Nephron (organoid): ENCODE data around the gene CD40.

Experiments used
- H3K27ac Mint-ChIP-seq, 3 experiments: 2 replicates each; pipeline ENCODE4 v1.8.0; 2020; ENCODE audit warnings: mixed read lengths in 3 of 3, mild to moderate bottlenecking in 2 of 3, moderate library complexity in 1 of 3
- H3K27me3 Mint-ChIP-seq: 2 replicates; pipeline ENCODE4 v1.8.0; 2021; ENCODE audit warnings: low read depth, mild to moderate bottlenecking, moderate library complexity, mixed read lengths
- H3K36me3 Mint-ChIP-seq: 2 replicates; pipeline ENCODE4 v1.8.0; 2020; ENCODE audit warnings: low read depth, mixed read lengths
- H3K4me1 Mint-ChIP-seq: 2 replicates; pipeline ENCODE4 v1.8.0; 2020; ENCODE audit warnings: mixed read lengths
- H3K4me3 Mint-ChIP-seq, 3 experiments: 2 replicates each; pipeline ENCODE4 v1.8.0; 2020; ENCODE audit warnings: mild to moderate bottlenecking in 3 of 3, mixed read lengths in 3 of 3, moderate library complexity in 2 of 3
- H3K9me3 Mint-ChIP-seq: 2 replicates; pipeline ENCODE4 v1.8.0; 2020; ENCODE audit warnings: mixed read lengths
- TF ChIP-seq, protein P1 (sequence below), 3 experiments: fragments of 200-600 bp; sonication (generic); IDR thresholded peaks; one replicate each; pipeline ENCODE4 v1.5.0; 2021; ENCODE audit warnings: antibody characterized with exemption in 3 of 3; ENCODE audit not compliant: unreplicated experiment in 3 of 3

CD40 gene

DNA sequence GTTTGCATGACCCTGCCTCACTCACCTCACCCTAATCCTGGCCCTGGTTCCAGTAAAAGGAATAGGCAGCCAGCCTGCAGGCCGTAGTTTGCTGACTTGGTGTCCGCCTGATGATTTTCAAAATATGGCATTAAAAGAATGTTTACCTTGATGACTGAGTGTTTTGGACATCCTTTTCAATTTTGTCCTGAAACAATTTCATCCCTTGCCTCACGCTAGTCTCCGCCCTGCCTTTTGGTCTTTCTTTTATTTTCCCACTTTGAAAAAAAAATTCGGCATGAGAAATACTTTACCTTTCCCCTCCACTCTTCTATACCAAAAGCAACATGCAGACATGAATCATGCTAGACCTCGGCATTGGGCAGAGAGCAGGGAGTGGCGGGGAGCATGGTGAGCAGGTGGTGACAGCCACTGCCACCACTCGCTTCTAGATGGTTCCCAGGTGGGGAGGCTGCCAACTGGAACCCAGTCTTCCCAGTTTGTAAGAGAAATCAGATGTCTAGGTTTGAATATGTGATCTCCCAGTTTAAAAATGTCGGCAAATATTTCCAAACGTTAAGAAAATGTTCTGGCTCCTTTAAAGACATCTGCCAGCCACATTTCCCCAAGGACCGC lies 9.4 kb downstream of the CD40 start:
- Mint-ChIP-seq H3K36me3 (no peaks in the 10 kb centered on the region), H3K4me3 (no peak overlapping the region), H3K27me3 (peaks cover 59% of the 10 kb centered on the region), H3K9me3 (no peaks in the 10 kb centered on the region), H3K4me1 (peaks cover 23% of the 10 kb centered on the region), H3K27ac (no peak overlapping the region)
- TF ChIP-seq, protein P1, sequence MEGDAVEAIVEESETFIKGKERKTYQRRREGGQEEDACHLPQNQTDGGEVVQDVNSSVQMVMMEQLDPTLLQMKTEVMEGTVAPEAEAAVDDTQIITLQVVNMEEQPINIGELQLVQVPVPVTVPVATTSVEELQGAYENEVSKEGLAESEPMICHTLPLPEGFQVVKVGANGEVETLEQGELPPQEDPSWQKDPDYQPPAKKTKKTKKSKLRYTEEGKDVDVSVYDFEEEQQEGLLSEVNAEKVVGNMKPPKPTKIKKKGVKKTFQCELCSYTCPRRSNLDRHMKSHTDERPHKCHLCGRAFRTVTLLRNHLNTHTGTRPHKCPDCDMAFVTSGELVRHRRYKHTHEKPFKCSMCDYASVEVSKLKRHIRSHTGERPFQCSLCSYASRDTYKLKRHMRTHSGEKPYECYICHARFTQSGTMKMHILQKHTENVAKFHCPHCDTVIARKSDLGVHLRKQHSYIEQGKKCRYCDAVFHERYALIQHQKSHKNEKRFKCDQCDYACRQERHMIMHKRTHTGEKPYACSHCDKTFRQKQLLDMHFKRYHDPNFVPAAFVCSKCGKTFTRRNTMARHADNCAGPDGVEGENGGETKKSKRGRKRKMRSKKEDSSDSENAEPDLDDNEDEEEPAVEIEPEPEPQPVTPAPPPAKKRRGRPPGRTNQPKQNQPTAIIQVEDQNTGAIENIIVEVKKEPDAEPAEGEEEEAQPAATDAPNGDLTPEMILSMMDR (IDR thresholded peaks at IDR 0.05; ENCODE audit: unreplicated experiment in 3 of 3): no peak

DNA sequence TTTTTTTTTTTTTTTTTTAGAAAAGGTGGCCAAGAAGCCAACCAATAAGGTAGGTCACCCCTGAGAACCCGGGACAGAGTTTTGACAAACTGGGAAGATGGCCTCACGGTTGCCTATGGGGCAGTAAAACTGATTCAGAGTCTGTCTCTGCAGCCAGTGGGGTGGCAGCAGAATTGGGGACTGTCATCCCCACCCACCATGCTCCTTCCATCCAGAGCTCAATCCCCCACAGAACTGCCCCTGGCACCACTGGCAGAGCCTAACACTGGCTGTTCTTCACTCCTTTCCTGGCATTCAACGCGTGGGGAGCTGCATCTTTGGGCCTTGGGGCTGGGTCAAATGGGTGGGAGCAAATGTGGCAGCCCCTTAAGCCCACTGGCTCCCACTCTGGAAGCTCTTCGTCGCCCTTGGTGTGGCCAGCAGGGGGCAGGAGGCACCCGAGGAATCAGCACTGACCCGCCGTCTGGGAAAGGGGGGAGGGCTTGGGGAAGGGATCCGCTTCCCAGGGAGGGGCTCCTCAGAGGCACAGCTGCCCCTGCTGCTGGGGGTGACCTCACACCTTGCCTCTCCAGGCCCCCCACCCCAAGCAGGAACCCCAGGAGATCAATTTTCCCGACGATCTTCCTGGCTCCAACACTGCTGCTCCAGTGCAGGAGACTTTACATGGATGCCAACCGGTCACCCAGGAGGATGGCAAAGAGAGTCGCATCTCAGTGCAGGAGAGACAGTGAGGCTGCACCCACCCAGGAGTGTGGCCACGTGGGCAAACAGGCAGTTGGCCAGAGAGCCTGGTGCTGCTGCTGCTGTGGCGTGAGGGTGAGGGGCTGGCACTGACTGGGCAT lies 10.4 kb downstream of the CD40 start:
- TF ChIP-seq, protein P1 (IDR thresholded peaks at IDR 0.05; ENCODE audit: unreplicated experiment in 3 of 3): peak; percentile 60 to 63 (median 62)
- Mint-ChIP-seq H3K27me3 (peaks cover 58% of the 10 kb centered on the region), H3K4me1 (peaks cover 30% of the 10 kb centered on the region)

DNA sequence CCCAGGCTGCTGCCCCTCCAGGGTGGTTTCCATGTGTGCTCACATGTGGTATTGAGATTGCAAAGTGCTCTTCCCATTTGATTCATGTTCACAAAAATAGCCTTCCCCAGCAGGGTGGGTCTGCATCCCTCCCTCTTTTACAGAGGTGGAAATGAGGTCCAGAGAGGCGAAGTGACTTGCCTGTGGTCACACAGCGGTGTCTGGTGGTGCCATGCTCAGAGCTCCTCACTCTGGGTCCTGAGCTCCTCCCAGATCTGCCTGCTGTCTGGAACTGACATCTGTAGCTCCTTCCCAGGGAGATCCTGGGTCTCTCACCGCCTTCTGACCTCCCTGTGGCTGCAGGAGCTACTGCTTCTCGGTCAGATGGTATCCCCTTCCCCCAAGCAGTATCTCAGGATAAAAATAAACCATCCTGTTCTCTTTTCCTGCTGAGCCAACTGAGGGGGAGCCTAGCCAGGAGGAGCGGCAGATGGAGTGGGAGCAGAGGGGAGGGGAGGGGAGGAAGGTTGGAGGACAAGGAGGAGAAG lies 11.9 kb downstream of the CD40 start:
- Mint-ChIP-seq H3K4me3 (no peak overlapping the region), H3K4me1 (peaks cover 34% of the 10 kb centered on the region), H3K27me3 (peaks cover 67% of the 10 kb centered on the region), H3K27ac (peak overlapping the region in 1 of 3 experiments; percentile 29), H3K36me3 (no peaks in the 10 kb centered on the region), H3K9me3 (no peaks in the 10 kb centered on the region)
- TF ChIP-seq, protein P1 (IDR thresholded peaks at IDR 0.05; ENCODE audit: unreplicated experiment in 3 of 3): no peak

More for the DNA sequence above, 10.4 kb downstream of the CD40 start:
- Mint-ChIP-seq H3K4me3 (no peak overlapping the region), H3K9me3 (no peaks in the 10 kb centered on the region), H3K27ac (no peak overlapping the region), H3K36me3 (no peaks in the 10 kb centered on the region)

DNA sequence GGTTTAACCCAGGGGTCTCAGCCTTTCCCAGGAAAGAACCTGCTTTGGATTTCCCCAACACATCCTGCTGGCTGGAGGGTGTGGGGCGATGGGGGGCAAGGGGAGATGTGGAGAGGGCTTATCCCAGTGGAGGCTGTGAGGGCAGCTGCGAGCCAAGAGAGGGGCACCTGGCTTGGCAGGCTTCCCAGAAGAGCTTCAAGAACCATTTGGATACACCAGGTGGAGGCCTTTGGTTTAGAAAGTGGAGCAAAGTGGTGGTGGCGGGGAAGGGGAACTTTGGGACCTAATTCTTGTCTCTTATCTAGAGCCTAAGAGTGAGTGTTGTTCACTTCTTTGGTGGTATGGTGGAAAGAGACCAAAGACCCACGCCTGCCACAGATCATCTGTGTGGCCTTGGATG lies 12.4 kb downstream of the CD40 start:
- TF ChIP-seq, protein P1 (IDR thresholded peaks at IDR 0.05; ENCODE audit: unreplicated experiment in 3 of 3): no peak
- H3K36me3 Mint-ChIP-seq: no peaks in the 10 kb centered on the region
- no peak overlapping the region for H3K27ac Mint-ChIP-seq
- no peaks in the 10 kb centered on the region for H3K9me3 Mint-ChIP-seq
- no peak overlapping the region for H3K4me3 Mint-ChIP-seq
- H3K4me1 Mint-ChIP-seq: peaks cover 36% of the 10 kb centered on the region
- peaks cover 72% of the 10 kb centered on the region for H3K27me3 Mint-ChIP-seq

DNA sequence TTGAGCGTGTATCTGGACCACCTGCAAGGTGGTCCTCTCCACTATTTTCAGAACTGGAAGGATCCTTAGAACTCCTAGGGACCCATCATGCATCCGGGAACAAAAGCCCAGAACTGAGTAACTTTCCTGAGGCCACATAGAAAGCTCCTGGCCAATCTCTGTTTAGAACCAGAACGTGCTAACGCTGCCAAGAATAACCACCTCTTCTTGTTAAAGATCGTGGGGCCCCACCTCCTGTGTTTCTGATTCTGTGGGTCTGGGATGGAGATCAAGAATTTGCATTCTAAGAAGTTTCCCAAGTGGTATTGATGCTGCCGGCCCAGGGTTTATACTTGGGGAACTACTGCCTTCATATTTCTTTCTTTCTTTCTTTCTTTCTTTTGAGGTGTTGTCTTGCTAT lies 13.3 kb downstream of the CD40 start:
- H3K27ac Mint-ChIP-seq: no peak overlapping the region
- H3K36me3 Mint-ChIP-seq: no peaks in the 10 kb centered on the region
- H3K4me1 Mint-ChIP-seq: peaks cover 41% of the 10 kb centered on the region
- peaks cover 80% of the 10 kb centered on the region for H3K27me3 Mint-ChIP-seq
- TF ChIP-seq, protein P1 (IDR thresholded peaks at IDR 0.05; ENCODE audit: unreplicated experiment in 3 of 3): no peak
- no peak overlapping the region for H3K4me3 Mint-ChIP-seq
- H3K9me3 Mint-ChIP-seq: no peaks in the 10 kb centered on the region
